Urinary bladder (tissue), 4 donors: ENCODE results near the gene ECE2. TPM values are rescaled to one million over a fixed set of nuclear protein-coding genes. Genes with fewer than 3 reads are reported as not detected.

Experiments used
- DNase-seq: peaks from one replicate; pipeline ENCODE4 v3.0.0-alpha.2; 2015; ENCODE audit errors: extremely low spot score
- H3K27ac ChIP-seq: one replicate; pipeline ENCODE4 v1.5.1; 2013; ENCODE audit warnings: low read depth, mild to moderate bottlenecking, moderate library complexity
- H3K36me3 ChIP-seq: one replicate; pipeline ENCODE4 v1.6.1; 2013; ENCODE audit warnings: mild to moderate bottlenecking, moderate library complexity; ENCODE audit not compliant: insufficient read depth
- H3K4me1 ChIP-seq: one replicate; pipeline ENCODE4 v1.6.1; 2013; ENCODE audit warnings: mild to moderate bottlenecking, moderate library complexity; ENCODE audit not compliant: insufficient read depth
- H3K4me3 ChIP-seq: one replicate; pipeline ENCODE4 v1.5.1; 2013; ENCODE audit warnings: low read depth, low read length
- WGBS: extraction: QIAGEN DNeasy Blood & Tissue Kit; methylation state at CpG from one replicate; pipeline ENCODE4 v1.1.7; 2013; 5-methylcytosine and 5-hydroxymethylcytosine counted together
- polyA plus RNA-seq: library from polyadenylated mRNA; stranded (reverse); fragments of 200-250 nt; gene quantifications from one replicate; pipeline ENCODE4 v1.2.3, GENCODE V29; 2013
- total RNA-seq: library from RNA; depleted of rRNA; stranded (reverse); fragments of >200 nt; gene quantifications from one replicate; pipeline ENCODE4 v1.2.3, GENCODE V29; 2014
- donor health status: healthy with polysubstance abuse.
- donor health status: healthy.

ECE2 gene
- total and polyA plus RNA-seq, 2 donors: 0.49 TPM; not detected in 1

DNA sequence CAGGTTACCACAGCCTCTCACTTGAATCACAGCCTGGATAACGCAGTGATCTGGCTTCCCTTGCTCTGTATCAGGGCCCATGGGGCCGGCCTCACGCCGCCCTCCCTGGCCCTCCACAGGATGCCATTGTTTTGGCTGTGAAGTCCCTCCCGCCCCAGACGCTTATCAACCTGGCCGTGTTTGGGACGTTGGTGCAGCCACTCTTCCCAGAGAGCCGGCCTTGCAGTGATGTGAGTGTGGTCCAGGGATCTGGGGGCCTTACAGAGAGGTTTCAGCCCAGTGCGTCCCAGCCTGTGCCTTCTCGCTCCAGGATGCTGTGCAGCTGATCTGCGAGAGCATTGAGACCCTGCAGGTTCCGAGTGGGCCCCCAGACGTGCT lies 39.8 kb upstream of the ECE2 start:
- Histone ChIP-seq H3K4me3 (no peak overlapping the region), H3K4me1 (no peaks in the 10 kb centered on the region), H3K36me3 (no peaks in the 10 kb centered on the region), H3K27ac (no peak overlapping the region)
- DNase-seq: no peak
- 43% methylated on average over 14 of the region's 14 CpGs for whole genome bisulfite sequencing

DNA sequence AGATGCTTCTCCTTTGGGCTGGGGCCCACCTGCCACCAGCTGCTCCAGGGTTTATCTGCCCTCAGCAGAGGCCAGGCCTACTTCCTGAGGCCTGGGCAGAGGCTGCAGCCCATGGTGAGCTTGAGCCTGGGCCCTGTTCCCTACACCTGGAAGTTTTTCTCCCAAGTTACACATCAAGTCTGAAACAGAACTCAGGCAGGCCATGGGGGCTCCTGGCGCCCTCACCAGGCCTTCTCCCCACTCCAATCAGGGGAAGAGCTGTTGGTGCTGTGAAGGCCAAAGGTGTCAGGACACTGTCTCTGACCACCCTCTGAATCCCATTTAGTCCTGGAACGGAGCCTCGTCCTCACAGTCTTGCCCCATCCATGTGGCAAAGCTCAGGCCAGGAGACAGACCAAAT lies 39.2 kb upstream of the ECE2 start:
- Histone ChIP-seq H3K4me1 (no peaks in the 10 kb centered on the region), H3K4me3 (no peak overlapping the region), H3K27ac (no peak overlapping the region), H3K36me3 (no peaks in the 10 kb centered on the region)
- DNase-seq: no peak
- whole genome bisulfite sequencing: 78% methylated on average over 3 of the region's 3 CpGs

DNA sequence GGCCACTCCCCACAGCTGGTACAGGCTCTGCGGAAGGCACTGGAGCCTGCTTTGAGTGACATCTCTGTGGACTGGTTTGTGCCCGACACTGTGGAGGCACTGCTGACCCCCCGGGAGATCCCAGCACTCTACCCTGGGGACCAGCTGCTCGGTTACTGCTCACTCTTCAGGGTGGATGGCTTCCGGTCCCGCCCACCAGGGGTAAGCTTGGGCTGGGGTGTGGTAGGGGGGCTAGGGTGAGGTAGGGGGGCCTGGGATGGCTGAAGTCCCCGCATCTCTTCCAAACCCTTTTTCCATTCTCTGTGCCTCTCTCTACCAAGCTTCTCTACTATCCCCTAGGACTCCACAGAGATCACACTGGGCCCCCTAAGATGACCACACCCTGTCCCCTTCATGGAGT lies 38.6 kb upstream of the ECE2 start:
- DNase-seq: no peak
- Histone ChIP-seq H3K36me3 (no peaks in the 10 kb centered on the region), H3K4me3 (no peak overlapping the region), H3K27ac (no peak overlapping the region), H3K4me1 (no peaks in the 10 kb centered on the region)
- 71% methylated on average over 7 of the region's 7 CpGs for WGBS

GRCh38 chr3:184237807-184238206 lies 38.0 kb upstream of the ECE2 start:
- Histone ChIP-seq H3K4me1 (no peaks in the 10 kb centered on the region), H3K4me3 (no peak overlapping the region), H3K27ac (no peak overlapping the region), H3K36me3 (no peaks in the 10 kb centered on the region)
- DNase-seq: no peak
- WGBS: 21% methylated on average over 1 of the region's 1 CpG

GRCh38 chr3:184238246-184238818 lies 37.5 kb upstream of the ECE2 start:
- H3K27ac ChIP-seq: no peak overlapping the region
- no peaks in the 10 kb centered on the region for H3K4me1 ChIP-seq
- no peak for DNase-seq
- no peaks in the 10 kb centered on the region for H3K36me3 ChIP-seq
- 76% methylated on average over 13 of the region's 13 CpGs for WGBS
- H3K4me3 ChIP-seq: no peak overlapping the region

DNA sequence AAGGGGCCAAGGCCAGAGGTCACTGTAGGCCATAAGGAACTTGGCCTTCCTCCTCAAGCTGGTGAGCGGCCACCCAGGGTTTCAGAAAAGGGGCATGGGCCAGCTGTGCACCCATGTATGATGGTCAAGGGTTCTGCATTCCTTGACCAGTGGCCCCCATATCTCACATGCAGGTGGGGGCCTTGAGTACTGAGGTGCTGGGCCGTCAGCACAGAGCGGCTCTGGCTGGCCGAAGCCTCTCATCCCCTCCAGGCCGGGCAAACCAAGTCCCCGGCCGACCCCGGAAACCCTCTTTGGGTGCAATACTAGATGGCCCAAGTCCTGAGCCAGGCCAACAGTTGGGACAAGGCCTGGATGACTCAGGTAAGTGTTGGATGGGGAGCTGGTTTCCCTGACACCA lies 36.6 kb upstream of the ECE2 start:
- 94% methylated on average over 8 of the region's 8 CpGs for WGBS
- Histone ChIP-seq H3K4me3 (no peak overlapping the region), H3K27ac (no peak overlapping the region), H3K4me1 (no peaks in the 10 kb centered on the region), H3K36me3 (no peaks in the 10 kb centered on the region)
- no peak for DNase-seq

GRCh38 chr3:184239708-184240107 lies 36.1 kb upstream of the ECE2 start:
- Histone ChIP-seq H3K4me3 (no peak overlapping the region), H3K27ac (no peak overlapping the region), H3K4me1 (no peaks in the 10 kb centered on the region), H3K36me3 (peaks cover 3% of the 10 kb centered on the region)
- DNase-seq: no peak
- 78% methylated on average over 7 of the region's 7 CpGs for WGBS

- Histone ChIP-seq H3K27ac (no peak overlapping the region), H3K4me1 (no peaks in the 10 kb centered on the region), H3K36me3 (peaks cover 3% of the 10 kb centered on the region), H3K4me3 (no peak overlapping the region)
- 75% methylated on average over 4 of the region's 4 CpGs for WGBS
- DNase-seq: no peak
Observed at GRCh38 chr3:184240384-184241140, 35.3 kb upstream of the ECE2 start.

- Histone ChIP-seq H3K36me3 (peaks cover 3% of the 10 kb centered on the region), H3K4me3 (no peak overlapping the region), H3K27ac (no peak overlapping the region), H3K4me1 (no peaks in the 10 kb centered on the region)
- 26% methylated on average over 17 of the region's 17 CpGs for WGBS
- no peak for DNase-seq
Observed at GRCh38 chr3:184241141-184241446, 34.7 kb upstream of the ECE2 start.

DNA sequence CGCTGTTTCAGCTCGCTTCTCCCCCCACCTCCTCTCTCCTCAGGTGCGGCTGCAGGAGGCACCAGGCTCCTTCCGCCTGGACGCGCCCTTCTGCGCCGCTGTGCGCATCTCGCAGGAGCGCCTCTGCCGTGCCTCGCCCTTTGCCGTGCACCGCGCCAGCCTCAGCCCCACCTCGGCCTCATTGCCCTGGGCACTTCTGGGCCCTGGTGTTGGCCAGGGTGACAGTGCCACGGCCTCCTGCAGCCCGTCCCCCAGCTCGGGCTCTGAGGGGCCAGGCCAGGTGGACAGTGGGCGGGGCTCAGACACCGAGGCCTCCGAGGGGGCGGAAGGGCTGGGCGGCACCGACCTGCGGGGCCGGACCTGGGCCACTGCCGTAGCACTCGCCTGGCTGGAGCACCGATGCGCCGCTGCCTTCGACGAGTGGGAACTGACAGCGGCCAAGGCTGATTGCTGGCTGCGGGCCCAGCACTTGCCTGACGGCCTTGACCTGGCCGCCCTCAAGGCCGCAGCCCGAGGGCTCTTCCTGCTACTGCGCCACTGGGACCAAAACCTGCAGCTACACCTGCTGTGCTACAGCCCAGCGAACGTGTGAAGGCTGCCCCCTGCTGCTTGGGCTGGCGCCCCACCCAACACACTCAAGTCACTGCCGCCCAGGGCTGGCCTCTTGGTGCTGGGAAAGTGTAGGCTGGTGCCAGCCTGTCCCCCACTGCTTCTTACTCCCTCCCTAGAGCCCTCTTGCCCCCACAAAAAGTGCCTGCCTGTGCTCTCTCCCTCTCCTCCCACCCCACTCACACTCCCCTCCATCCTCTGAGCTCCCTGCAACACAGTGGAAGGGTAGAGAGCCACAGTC lies 34.1 kb upstream of the ECE2 start:
- H3K27ac ChIP-seq: no peak overlapping the region
- WGBS: 20% methylated on average over 46 of the region's 46 CpGs
- no peaks in the 10 kb centered on the region for H3K4me1 ChIP-seq
- peaks cover 3% of the 10 kb centered on the region for H3K36me3 ChIP-seq
- no peak for DNase-seq
- H3K4me3 ChIP-seq: no peak overlapping the region

GRCh38 chr3:184242297-184242685 lies 33.5 kb upstream of the ECE2 start:
- Histone ChIP-seq H3K27ac (no peak overlapping the region), H3K4me1 (no peaks in the 10 kb centered on the region), H3K4me3 (no peak overlapping the region), H3K36me3 (peaks cover 3% of the 10 kb centered on the region)
- no peak for DNase-seq
- WGBS: 82% methylated on average over 5 of the region's 5 CpGs

- H3K36me3 ChIP-seq: peaks cover 3% of the 10 kb centered on the region
- peak within 1 kb of the TSS; percentile 63 for H3K27ac ChIP-seq
- no peaks in the 10 kb centered on the region for H3K4me1 ChIP-seq
- under 1% methylated on average over 49 of the region's 49 CpGs for WGBS
- DNase-seq: peak; percentile 50
- peak within 1 kb of the TSS; percentile 86 for H3K4me3 ChIP-seq
Observed at GRCh38 chr3:184248454-184249411, 27.1 kb upstream of the ECE2 start, which contains the start of gene ALG3. Gene ALG3 (minus strand): TSS chr3:184248962. CDS start chr3:184248940, 22 bp downstream.
